Smooth muscle cell (in vitro differentiated cells): ENCODE results near the gene TBKBP1. TPM values are rescaled to one million over a fixed set of nuclear protein-coding genes. Genes with fewer than 3 reads are reported as not detected.

Experiments
- DNase-seq: peaks from one replicate; lab custom pipeline; 2025; ENCODE audit not compliant: unreplicated experiment; lab: John Stamatoyannopoulos, UW
- H2AFZ ChIP-seq: fragments of 200-600 bp; sonication (generic); 2 replicates; pipeline ENCODE4 v1.6.0; 2016; ENCODE audit warnings: antibody characterized with exemption, low read depth, mild to moderate bottlenecking
- H3F3A ChIP-seq: fragments of 200-600 bp; sonication (generic); 2 replicates; pipeline ENCODE4 v1.6.0; 2017; ENCODE audit warnings: antibody characterized with exemption, low read depth
- H3K27ac ChIP-seq: fragments of 200-600 bp; sonication (generic); 2 replicates; pipeline ENCODE4 v1.5.1; 2016; ENCODE audit warnings: low read depth, mild to moderate bottlenecking
- H3K27me3 ChIP-seq: fragments of 200-600 bp; sonication (generic); 2 replicates; pipeline ENCODE4 v1.6.1; 2016; ENCODE audit warnings: low read depth, mild to moderate bottlenecking
- H3K36me3 ChIP-seq: fragments of 200-600 bp; sonication (generic); 2 replicates; pipeline ENCODE4 v1.5.1; 2016; ENCODE audit warnings: low read depth
- H3K4me1 ChIP-seq: fragments of 200-600 bp; sonication (generic); 2 replicates; pipeline ENCODE4 v1.5.1; 2016; ENCODE audit warnings: low read depth
- H3K4me2 ChIP-seq: fragments of 200-600 bp; sonication (generic); 2 replicates; pipeline ENCODE4 v1.6.0; 2016; ENCODE audit warnings: mild to moderate bottlenecking
- H3K4me3 ChIP-seq: fragments of 200-600 bp; sonication (generic); 2 replicates; pipeline ENCODE4 v1.5.1; 2016; ENCODE audit warnings: mild to moderate bottlenecking
- H3K79me2 ChIP-seq: fragments of 200-600 bp; sonication (generic); 2 replicates; pipeline ENCODE4 v1.6.0; 2016; ENCODE audit warnings: low read depth, mild to moderate bottlenecking
- H3K9ac ChIP-seq: fragments of 200-600 bp; sonication (generic); 2 replicates; pipeline ENCODE4 v1.6.0; 2016; ENCODE audit warnings: low read depth
- H3K9me3 ChIP-seq: fragments of 200-600 bp; sonication (generic); replicated peaks from 2 replicates; pipeline ENCODE4 v1.5.1; 2016; ENCODE audit warnings: low read depth
- H4K20me1 ChIP-seq: fragments of 200-600 bp; sonication (generic); 2 replicates; pipeline ENCODE4 v1.6.0; 2016; ENCODE audit warnings: low read depth
- WGBS: methylation state at CpG from one replicate; pipeline ENCODE4 v1.1.7; 2016; ENCODE audit warnings: low lambda C conversion rate; 5-methylcytosine and 5-hydroxymethylcytosine counted together
- polyA plus RNA-seq: library from polyadenylated mRNA; unstranded; fragments of >200 nt; fragmentation: Nextera tagmentation; extraction: Ambion mirVana; gene quantifications from 2 replicates; pipeline ENCODE4 v1.2.1, GENCODE V29; 2016
- total RNA-seq: library from RNA; depleted of rRNA; stranded (reverse); fragments of >200 nt; gene quantifications from 2 replicates; pipeline ENCODE4 v1.2.3, GENCODE V29; 2014
- TF ChIP-seq, protein P1 (sequence below): fragments of 200-600 bp; sonication (generic); IDR thresholded peaks from 2 replicates; pipeline ENCODE4 v1.5.1; 2017; ENCODE audit warnings: borderline replicate concordance, mild to moderate bottlenecking, antibody characterized with exemption; ENCODE audit not compliant: insufficient read depth, poor library complexity, severe bottlenecking

TBKBP1 gene
- total and polyA plus RNA-seq, 2 experiments from 2014 or later, result 5.8 to 7.7 TPM

- Histone ChIP-seq H3K79me2 (no peaks in the 10 kb centered on the region), H4K20me1 (peaks cover 18% of the 10 kb centered on the region), H3K27me3 (no peaks in the 10 kb centered on the region), H3F3A (no peaks in the 10 kb centered on the region), H3K36me3 (no peaks in the 10 kb centered on the region), H2AFZ (no peak overlapping the region), H3K4me2 (no peak overlapping the region), H3K27ac (no peak overlapping the region), H3K9ac (no peak overlapping the region), H3K4me1 (peaks cover 10% of the 10 kb centered on the region), H3K9me3 (no peaks in the 10 kb centered on the region), H3K4me3 (no peak overlapping the region)
- WGBS, result 98% methylated on average over 7 of the region's 12 CpGs
- TF ChIP-seq, protein P1, sequence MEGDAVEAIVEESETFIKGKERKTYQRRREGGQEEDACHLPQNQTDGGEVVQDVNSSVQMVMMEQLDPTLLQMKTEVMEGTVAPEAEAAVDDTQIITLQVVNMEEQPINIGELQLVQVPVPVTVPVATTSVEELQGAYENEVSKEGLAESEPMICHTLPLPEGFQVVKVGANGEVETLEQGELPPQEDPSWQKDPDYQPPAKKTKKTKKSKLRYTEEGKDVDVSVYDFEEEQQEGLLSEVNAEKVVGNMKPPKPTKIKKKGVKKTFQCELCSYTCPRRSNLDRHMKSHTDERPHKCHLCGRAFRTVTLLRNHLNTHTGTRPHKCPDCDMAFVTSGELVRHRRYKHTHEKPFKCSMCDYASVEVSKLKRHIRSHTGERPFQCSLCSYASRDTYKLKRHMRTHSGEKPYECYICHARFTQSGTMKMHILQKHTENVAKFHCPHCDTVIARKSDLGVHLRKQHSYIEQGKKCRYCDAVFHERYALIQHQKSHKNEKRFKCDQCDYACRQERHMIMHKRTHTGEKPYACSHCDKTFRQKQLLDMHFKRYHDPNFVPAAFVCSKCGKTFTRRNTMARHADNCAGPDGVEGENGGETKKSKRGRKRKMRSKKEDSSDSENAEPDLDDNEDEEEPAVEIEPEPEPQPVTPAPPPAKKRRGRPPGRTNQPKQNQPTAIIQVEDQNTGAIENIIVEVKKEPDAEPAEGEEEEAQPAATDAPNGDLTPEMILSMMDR, result no peak
- DNase-seq, result no peak
Measured at GRCh38 chr17:47702391-47702995, 8.5 kb downstream of the TBKBP1 start.

GRCh38 chr17:47703191-47703591, 9.2 kb downstream of the TBKBP1 start:
- no peaks in the 10 kb centered on the region for H3K27me3 ChIP-seq
- no peak overlapping the region for H3K9ac ChIP-seq
- no peak overlapping the region for H3K27ac ChIP-seq
- peaks cover 25% of the 10 kb centered on the region for H4K20me1 ChIP-seq
- no peak overlapping the region for H3K4me3 ChIP-seq
- 92% methylated on average over 15 of the region's 15 CpGs for WGBS
- peaks cover 10% of the 10 kb centered on the region for H3K4me1 ChIP-seq
- H3K9me3 ChIP-seq, result no peaks in the 10 kb centered on the region
- no peak overlapping the region for H2AFZ ChIP-seq
- no peaks in the 10 kb centered on the region for H3K79me2 ChIP-seq
- no peaks in the 10 kb centered on the region for H3K36me3 ChIP-seq
- H3F3A ChIP-seq, result no peaks in the 10 kb centered on the region
- no peak overlapping the region for H3K4me2 ChIP-seq
- DNase-seq, result no peak
- TF ChIP-seq, protein P1, result no peak

DNA sequence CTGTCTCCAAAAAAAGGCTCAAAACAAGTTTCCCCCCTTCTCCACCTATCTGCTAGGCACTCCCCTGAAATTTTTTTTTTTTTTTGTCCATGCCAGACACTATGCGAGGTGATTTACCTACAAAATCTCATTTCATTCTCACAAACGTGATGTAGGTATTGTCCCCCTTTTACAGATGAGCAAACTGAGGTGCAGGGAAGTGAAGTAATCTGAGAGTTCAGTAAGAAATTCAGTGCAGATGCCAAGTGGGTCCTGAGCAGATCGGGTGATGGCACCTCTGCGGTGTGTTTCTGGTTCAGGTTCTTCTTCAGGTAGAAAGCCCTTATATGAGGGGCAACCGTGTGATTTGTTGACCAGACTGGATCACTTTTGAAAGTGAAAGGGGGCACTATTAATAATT, 9.7 kb downstream of the TBKBP1 start:
- DNase-seq, result no peak
- H3K27me3 ChIP-seq, result no peaks in the 10 kb centered on the region
- no peak overlapping the region for H3K4me2 ChIP-seq
- TF ChIP-seq, protein P1, result no peak
- H3K79me2 ChIP-seq, result no peaks in the 10 kb centered on the region
- no peak overlapping the region for H2AFZ ChIP-seq
- peaks cover 25% of the 10 kb centered on the region for H4K20me1 ChIP-seq
- H3K9me3 ChIP-seq, result no peaks in the 10 kb centered on the region
- WGBS, result 94% methylated on average over 5 of the region's 5 CpGs
- no peaks in the 10 kb centered on the region for H3F3A ChIP-seq
- H3K4me1 ChIP-seq, result peaks cover 10% of the 10 kb centered on the region
- H3K27ac ChIP-seq, result no peak overlapping the region
- H3K4me3 ChIP-seq, result no peak overlapping the region
- no peak overlapping the region for H3K9ac ChIP-seq
- no peaks in the 10 kb centered on the region for H3K36me3 ChIP-seq

GRCh38 chr17:47704116-47704515, 10.2 kb downstream of the TBKBP1 start:
- Histone ChIP-seq H3F3A (no peaks in the 10 kb centered on the region), H3K4me2 (no peak overlapping the region), H4K20me1 (peaks cover 23% of the 10 kb centered on the region), H3K9me3 (no peaks in the 10 kb centered on the region), H3K27me3 (no peaks in the 10 kb centered on the region), H3K4me1 (peaks cover 10% of the 10 kb centered on the region), H3K4me3 (no peak overlapping the region), H3K9ac (no peak overlapping the region), H2AFZ (no peak overlapping the region), H3K36me3 (no peaks in the 10 kb centered on the region), H3K27ac (no peak overlapping the region), H3K79me2 (no peaks in the 10 kb centered on the region)
- WGBS, result 88% methylated on average over 14 of the region's 14 CpGs
- TF ChIP-seq, protein P1, result no peak
- no peak for DNase-seq
